ENCODE measurements around the gene GKN2. TPM values are rescaled to one million over a fixed set of nuclear protein-coding genes. Genes with fewer than 3 reads are reported as not detected.
"Not testable (repeated sequence)": the region's sequence is repeated elsewhere in the genome, so short reads cannot be mapped to it uniquely, and the experiment has no call there.

The GKN2 gene
- total and polyA plus RNA-seq, 9 of the 15 experiments (the other 6 are each of a cell fraction or from before 2014, with no cell fraction given), result not detected

DNA sequence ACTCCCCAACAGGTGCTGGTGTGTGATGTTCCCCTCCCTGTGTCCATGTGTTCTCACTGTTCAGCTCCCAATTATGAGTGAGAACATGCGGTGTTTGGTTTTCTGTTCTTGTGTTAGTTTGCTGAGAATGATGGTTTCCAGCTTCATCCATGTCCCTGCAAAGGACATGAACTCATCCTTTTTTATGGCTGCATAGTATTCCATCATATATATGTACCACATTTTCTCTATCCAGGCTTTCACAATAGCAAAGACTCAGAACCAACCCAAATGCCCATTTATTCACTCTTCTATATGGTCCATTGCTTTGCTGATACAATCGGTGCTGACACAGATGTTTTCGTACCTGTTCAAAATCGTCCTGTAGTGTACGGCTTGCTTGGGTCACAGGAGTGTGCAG lies 2.7 kb upstream of the GKN2 start:
- intact Hi-C loops (cut with micrococcal nuclease); in situ Hi-C loops (cut with MboI); ATAC-seq; H3K79me2 ChIP-seq (ENCODE audit: control insufficient read depth, insufficient read depth, low read length); H3K4me1 ChIP-seq (replicated peaks in 1 of 2; ENCODE audit: control insufficient read depth in 2 of 2, insufficient read depth in 2 of 2, low read length in 2 of 2); DNase-seq (ENCODE audit: extremely low read depth in 1 of 4, low spot score in 3 of 4); H3K9me1 ChIP-seq (ENCODE audit: control insufficient read depth, insufficient read depth, low read length); H2AFZ ChIP-seq (ENCODE audit: low read depth, low read length); CTCF ChIA-PET (ENCODE audit: low intra/inter-chr PET ratio); H3K9me3 ChIP-seq (replicated peaks; ENCODE audit: control insufficient read depth, insufficient read depth, low read depth, low read length); H3K9ac ChIP-seq (ENCODE audit: insufficient read depth in 1 of 2, low read depth in 2 of 2, low read length in 2 of 2); H3K4me2 ChIP-seq (ENCODE audit: insufficient read depth, low read length); H3K4me3 ChIP-seq; H3K27ac ChIP-seq (ENCODE audit: extremely low read depth, low read depth, low read length); BruUV-seq (replicated peaks); H4K20me1 ChIP-seq (replicated peaks; ENCODE audit: control insufficient read depth, insufficient read depth, low read length); H3K27me3 ChIP-seq (ENCODE audit: control insufficient read depth in 2 of 2, insufficient read depth in 2 of 2, low read length in 2 of 2); FAIRE-seq; H3K36me3 ChIP-seq (ENCODE audit: control insufficient read depth, insufficient read depth, low read length): not testable (repeated sequence)
- TF ChIP-seq RBM25 (IDR thresholded peaks at IDR 0.05; ENCODE audit: low read depth, low read length, severe bottlenecking) (peak; percentile 26), ZNF146 (CRISPR knock-in tag; IDR thresholded peaks at IDR 0.05; ENCODE audit: unreplicated experiment) (peak; percentile 73)
- POLR2A ChIA-PET, result interaction anchor here (1.4 kb wide), 1 partner anchor 20 kb away, joined by 3 read pairs; no protein-coding TSS in a partner anchor
- WGBS (ENCODE audit: insufficient coverage, low coverage, missing lambda C conversion rate), result 59% methylated on average over 5 of the region's 5 CpGs

DNA sequence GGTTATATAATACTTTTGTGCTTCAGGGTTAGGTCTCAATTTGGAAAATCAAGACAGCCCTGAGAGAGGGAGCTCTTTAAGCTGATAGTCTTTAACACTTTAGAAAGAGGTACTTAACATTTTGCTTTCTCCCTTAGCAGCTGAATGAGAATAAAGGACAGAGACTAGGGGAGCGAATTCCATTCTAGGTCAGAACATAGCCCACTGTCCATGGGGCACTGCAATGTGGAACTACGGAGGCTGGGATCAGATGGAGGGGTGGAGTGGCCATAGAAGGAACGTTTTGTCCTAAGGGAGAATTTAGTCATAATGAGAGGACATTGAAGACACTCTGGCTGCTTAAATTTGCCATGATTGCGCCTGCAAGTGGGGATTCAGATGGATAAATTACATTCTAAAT lies 794 bp downstream of the GKN2 start:
- H3K4me2 ChIP-seq (ENCODE audit: insufficient read depth, low read length), result no peak overlapping the region
- H3K36me3 ChIP-seq (ENCODE audit: control insufficient read depth, insufficient read depth, low read length), result no peaks in the 10 kb centered on the region
- peaks cover 3 to 10% of the 10 kb centered on the region in 2 experiments; a peak in 4 of 5 replicates for H3K27me3 ChIP-seq (ENCODE audit: control insufficient read depth in 2 of 2, insufficient read depth in 2 of 2, low read length in 2 of 2)
- H3K9ac ChIP-seq (ENCODE audit: insufficient read depth in 1 of 2, low read depth in 2 of 2, low read length in 2 of 2), result no peak overlapping the region
- H2AFZ ChIP-seq (ENCODE audit: low read depth, low read length), result no peak overlapping the region
- intact Hi-C loops (cut with micrococcal nuclease), result no loop called here
- H3K9me3 ChIP-seq (replicated peaks; ENCODE audit: control insufficient read depth, insufficient read depth, low read depth, low read length), result no peaks in the 10 kb centered on the region
- ChIA-PET CTCF (ENCODE audit: low intra/inter-chr PET ratio) (no interaction called here), POLR2A (interaction anchor here (0.5 kb wide), 1 partner anchor 76 kb away, joined by 3 read pairs; no protein-coding TSS in a partner anchor)
- FAIRE-seq (no peak), ATAC-seq (no peak), DNase-seq (ENCODE audit: extremely low read depth in 1 of 4, low spot score in 3 of 4) (no peak)
- WGBS (ENCODE audit: insufficient coverage, low coverage, missing lambda C conversion rate), result 0% methylated on average over 4 of the region's 4 CpGs
- no peaks in the 10 kb centered on the region for H3K79me2 ChIP-seq (ENCODE audit: control insufficient read depth, insufficient read depth, low read length)
- H4K20me1 ChIP-seq (replicated peaks; ENCODE audit: control insufficient read depth, insufficient read depth, low read length), result no peaks in the 10 kb centered on the region
- H3K9me1 ChIP-seq (ENCODE audit: control insufficient read depth, insufficient read depth, low read length), result no peaks in the 10 kb centered on the region
- no peaks in the 10 kb centered on the region for H3K4me1 ChIP-seq (replicated peaks in 1 of 2; ENCODE audit: control insufficient read depth in 2 of 2, insufficient read depth in 2 of 2, low read length in 2 of 2)
- BruUV-seq (replicated peaks), result no TSS peak
- no peak overlapping the region for H3K27ac ChIP-seq (ENCODE audit: extremely low read depth, low read depth, low read length)
- in situ Hi-C loops (cut with MboI), result no loop called here
- H3K4me3 ChIP-seq, result no peak overlapping the region
- TF ChIP-seq SIN3A (IDR thresholded peaks at IDR 0.05; ENCODE audit: borderline replicate concordance in 2 of 2, control insufficient read depth in 1 of 2, low read depth in 2 of 2, low read length in 2 of 2) (no peak), POLR2AphosphoS2 (IDR thresholded peaks at IDR 0.05; ENCODE audit: low read length) (no peak), SREBF2 (CRISPR knock-in tag; IDR thresholded peaks at IDR 0.05) (no peak), HDAC2 (IDR thresholded peaks at IDR 0.05) (no peak)
- TF ChIP-seq, protein P1, sequence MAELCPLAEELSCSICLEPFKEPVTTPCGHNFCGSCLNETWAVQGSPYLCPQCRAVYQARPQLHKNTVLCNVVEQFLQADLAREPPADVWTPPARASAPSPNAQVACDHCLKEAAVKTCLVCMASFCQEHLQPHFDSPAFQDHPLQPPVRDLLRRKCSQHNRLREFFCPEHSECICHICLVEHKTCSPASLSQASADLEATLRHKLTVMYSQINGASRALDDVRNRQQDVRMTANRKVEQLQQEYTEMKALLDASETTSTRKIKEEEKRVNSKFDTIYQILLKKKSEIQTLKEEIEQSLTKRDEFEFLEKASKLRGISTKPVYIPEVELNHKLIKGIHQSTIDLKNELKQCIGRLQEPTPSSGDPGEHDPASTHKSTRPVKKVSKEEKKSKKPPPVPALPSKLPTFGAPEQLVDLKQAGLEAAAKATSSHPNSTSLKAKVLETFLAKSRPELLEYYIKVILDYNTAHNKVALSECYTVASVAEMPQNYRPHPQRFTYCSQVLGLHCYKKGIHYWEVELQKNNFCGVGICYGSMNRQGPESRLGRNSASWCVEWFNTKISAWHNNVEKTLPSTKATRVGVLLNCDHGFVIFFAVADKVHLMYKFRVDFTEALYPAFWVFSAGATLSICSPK (IDR thresholded peaks at IDR 0.05; ENCODE audit: borderline replicate concordance), result no peak
- TF ChIP-seq, protein P2, sequence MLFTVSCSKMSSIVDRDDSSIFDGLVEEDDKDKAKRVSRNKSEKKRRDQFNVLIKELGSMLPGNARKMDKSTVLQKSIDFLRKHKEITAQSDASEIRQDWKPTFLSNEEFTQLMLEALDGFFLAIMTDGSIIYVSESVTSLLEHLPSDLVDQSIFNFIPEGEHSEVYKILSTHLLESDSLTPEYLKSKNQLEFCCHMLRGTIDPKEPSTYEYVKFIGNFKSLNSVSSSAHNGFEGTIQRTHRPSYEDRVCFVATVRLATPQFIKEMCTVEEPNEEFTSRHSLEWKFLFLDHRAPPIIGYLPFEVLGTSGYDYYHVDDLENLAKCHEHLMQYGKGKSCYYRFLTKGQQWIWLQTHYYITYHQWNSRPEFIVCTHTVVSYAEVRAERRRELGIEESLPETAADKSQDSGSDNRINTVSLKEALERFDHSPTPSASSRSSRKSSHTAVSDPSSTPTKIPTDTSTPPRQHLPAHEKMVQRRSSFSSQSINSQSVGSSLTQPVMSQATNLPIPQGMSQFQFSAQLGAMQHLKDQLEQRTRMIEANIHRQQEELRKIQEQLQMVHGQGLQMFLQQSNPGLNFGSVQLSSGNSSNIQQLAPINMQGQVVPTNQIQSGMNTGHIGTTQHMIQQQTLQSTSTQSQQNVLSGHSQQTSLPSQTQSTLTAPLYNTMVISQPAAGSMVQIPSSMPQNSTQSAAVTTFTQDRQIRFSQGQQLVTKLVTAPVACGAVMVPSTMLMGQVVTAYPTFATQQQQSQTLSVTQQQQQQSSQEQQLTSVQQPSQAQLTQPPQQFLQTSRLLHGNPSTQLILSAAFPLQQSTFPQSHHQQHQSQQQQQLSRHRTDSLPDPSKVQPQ (CRISPR knock-in tag; IDR thresholded peaks at IDR 0.05; ENCODE audit: borderline replicate concordance), result no peak
- TF ChIP-seq, protein P3, sequence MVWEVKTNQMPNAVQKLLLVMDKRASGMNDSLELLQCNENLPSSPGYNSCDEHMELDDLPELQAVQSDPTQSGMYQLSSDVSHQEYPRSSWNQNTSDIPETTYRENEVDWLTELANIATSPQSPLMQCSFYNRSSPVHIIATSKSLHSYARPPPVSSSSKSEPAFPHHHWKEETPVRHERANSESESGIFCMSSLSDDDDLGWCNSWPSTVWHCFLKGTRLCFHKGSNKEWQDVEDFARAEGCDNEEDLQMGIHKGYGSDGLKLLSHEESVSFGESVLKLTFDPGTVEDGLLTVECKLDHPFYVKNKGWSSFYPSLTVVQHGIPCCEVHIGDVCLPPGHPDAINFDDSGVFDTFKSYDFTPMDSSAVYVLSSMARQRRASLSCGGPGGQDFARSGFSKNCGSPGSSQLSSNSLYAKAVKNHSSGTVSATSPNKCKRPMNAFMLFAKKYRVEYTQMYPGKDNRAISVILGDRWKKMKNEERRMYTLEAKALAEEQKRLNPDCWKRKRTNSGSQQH (CRISPR knock-in tag; IDR thresholded peaks at IDR 0.05), result no peak

All from K562 (cell line).